ENCODE results near the gene SEMA3B. TPM values are rescaled to one million over a fixed set of nuclear protein-coding genes. Genes with fewer than 3 reads are reported as not detected.

SEMA3B gene
- total and polyA plus RNA-seq, 2 donors from 2014 or later, result 96.1 to 99.9 TPM

DNA sequence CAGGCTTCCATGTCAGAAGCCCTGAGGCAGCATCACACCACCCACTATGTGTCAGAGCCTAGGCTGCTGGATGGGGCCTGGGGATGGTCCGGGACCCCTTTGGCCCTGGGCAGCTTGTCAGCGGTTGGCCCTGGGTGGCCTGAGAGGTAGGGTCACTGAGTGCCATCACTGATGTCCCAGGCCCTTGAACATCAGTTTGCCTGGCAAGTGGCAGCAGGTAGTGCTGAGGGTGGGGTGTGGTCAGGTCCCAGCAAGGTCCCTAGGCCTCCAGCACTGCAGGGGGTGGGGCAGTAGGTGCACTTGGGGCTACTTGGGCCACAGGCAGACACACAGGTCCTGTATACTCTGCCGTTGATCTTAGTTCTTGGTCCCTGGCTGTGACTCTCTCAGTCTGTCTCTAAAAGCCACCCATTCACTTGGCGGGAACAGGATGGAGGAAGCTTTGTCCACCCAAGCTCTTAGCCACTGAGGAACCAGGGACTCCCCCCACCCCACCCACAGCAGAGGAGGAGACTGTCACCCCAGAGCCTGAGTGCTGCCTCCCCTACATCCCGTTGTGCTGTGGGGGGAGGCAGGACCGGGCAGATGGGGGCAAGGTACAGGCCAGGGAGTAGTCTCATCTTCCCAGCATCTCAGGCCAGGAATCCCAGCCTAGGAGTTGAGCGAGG is 27.1 kb upstream of the SEMA3B start:
- intact Hi-C loops (cut with DNase I), result no loop called here
- H3K27me3 ChIP-seq (ENCODE audit: control insufficient read depth, insufficient read depth, low read length), result no peaks in the 10 kb centered on the region
- peak overlapping the region; percentile 66 to 68 for H3K27ac ChIP-seq (ENCODE audit: low read depth in 2 of 2, low read length in 2 of 2)
- H3K4me1 ChIP-seq (ENCODE audit: control insufficient read depth in 2 of 3, insufficient read depth in 2 of 3, low read depth in 1 of 3, low read length in 3 of 3), result peaks cover 0 to 85% (median 43%) of the 10 kb centered on the region in 3 donors
- no peak for TF ChIP-seq CTCF (IDR thresholded peaks at IDR 0.05; ENCODE audit: borderline replicate concordance, extremely low read depth, insufficient read depth)
- H3K9ac ChIP-seq (ENCODE audit: low read length in 3 of 3), result peak overlapping the region in 2 of 3 donors; percentile 33 to 36
- peak in 2 of 5 donors; percentile 53 to 65 for DNase-seq
- no peaks in the 10 kb centered on the region for H3K9me3 ChIP-seq (ENCODE audit: control insufficient read depth in 2 of 3, insufficient read depth in 1 of 3, low read length in 3 of 3)
- no peak overlapping the region for H3K4me3 ChIP-seq (ENCODE audit: low read length in 3 of 3)
- peaks cover 0 to 2% (median 2%) of the 10 kb centered on the region in 3 donors for H3K36me3 ChIP-seq (ENCODE audit: control insufficient read depth in 2 of 3, insufficient read depth in 3 of 3, low read length in 3 of 3)
- FAIRE-seq, result no peak

DNA sequence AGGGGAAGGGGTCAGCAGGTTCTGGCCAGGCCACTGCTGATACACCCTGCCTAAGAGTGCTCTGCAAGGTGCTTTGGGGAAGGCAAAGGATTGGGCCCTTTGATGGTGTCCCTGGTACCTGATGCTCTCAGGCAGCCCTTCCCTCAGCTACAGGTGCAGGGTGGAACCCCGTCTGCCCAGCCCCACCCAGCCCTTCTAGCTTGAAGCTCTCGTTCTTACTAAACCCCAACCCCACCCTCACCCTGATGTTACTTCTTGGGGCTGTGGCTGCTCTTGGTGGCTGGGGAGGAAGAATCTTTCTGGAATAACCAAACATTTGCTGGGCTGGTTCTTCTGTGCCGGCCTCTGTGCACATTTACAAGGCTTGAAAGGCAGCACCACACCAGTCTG is 26.6 kb upstream of the SEMA3B start:
- no peaks in the 10 kb centered on the region for H3K9me3 ChIP-seq (ENCODE audit: control insufficient read depth in 2 of 3, insufficient read depth in 1 of 3, low read length in 3 of 3)
- H3K9ac ChIP-seq (ENCODE audit: low read length in 3 of 3), result peak overlapping the region in 1 of 3 donors; percentile 36
- TF ChIP-seq CTCF (IDR thresholded peaks at IDR 0.05; ENCODE audit: borderline replicate concordance, extremely low read depth, insufficient read depth), result no peak
- no peaks in the 10 kb centered on the region for H3K27me3 ChIP-seq (ENCODE audit: control insufficient read depth, insufficient read depth, low read length)
- H3K27ac ChIP-seq (ENCODE audit: low read depth in 2 of 2, low read length in 2 of 2), result peak overlapping the region; percentile 66 to 83
- no peak overlapping the region for H3K4me3 ChIP-seq (ENCODE audit: low read length in 3 of 3)
- no peak for FAIRE-seq
- peaks cover 0 to 87% (median 45%) of the 10 kb centered on the region in 3 donors for H3K4me1 ChIP-seq (ENCODE audit: control insufficient read depth in 2 of 3, insufficient read depth in 2 of 3, low read depth in 1 of 3, low read length in 3 of 3)
- H3K36me3 ChIP-seq (ENCODE audit: control insufficient read depth in 2 of 3, insufficient read depth in 3 of 3, low read length in 3 of 3), result peaks cover 2 to 3% (median 2%) of the 10 kb centered on the region in 3 donors
- DNase-seq, result no peak
- intact Hi-C loops (cut with DNase I), result no loop called here

DNA sequence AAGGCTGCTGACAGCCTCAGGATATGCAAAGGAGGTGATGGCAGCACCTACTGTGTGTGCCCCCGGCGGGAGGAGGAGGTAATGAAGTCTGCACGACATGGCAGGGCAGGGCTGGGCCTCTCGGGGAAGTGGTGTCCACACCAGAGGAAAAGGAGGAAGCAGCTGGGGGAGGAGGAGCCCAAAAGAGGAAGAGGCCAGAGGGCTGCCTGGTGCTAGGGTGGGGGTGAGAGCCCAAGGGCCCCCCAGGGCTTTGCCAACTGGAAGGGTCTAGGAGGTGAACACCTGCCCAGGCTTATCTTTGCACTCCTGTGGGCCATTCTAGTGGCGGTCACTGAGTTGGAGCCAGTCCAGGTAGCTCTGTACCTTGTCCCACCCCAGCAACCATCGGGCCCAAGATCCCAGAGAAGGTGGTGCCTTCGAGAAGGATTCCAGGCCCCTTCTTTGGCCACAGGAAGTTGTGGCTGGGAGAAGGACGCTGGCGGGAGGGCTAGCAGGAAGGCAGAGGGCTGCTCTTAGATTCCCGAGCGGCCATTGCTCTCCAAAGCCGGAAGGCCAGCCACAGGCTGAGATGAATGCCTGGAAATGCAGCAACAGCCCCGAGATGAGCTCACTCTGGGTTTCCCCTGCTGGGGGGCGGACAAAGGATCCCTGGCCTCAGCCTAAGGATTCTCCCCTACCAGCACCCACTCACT is 25.9 kb upstream of the SEMA3B start:
- DNase-seq, result peak in 2 of 5 donors; percentile 55 to 89
- Histone ChIP-seq H3K4me3 (ENCODE audit: low read length in 3 of 3) (no peak overlapping the region), H3K27me3 (ENCODE audit: control insufficient read depth, insufficient read depth, low read length) (no peaks in the 10 kb centered on the region), H3K9ac (ENCODE audit: low read length in 3 of 3) (peak overlapping the region in 1 of 3 donors; percentile 36), H3K4me1 (ENCODE audit: control insufficient read depth in 2 of 3, insufficient read depth in 2 of 3, low read depth in 1 of 3, low read length in 3 of 3) (peaks cover 0 to 85% (median 45%) of the 10 kb centered on the region in 3 donors), H3K27ac (ENCODE audit: low read depth in 2 of 2, low read length in 2 of 2) (peak overlapping the region; percentile 66 to 83), H3K9me3 (ENCODE audit: control insufficient read depth in 2 of 3, insufficient read depth in 1 of 3, low read length in 3 of 3) (no peaks in the 10 kb centered on the region), H3K36me3 (ENCODE audit: control insufficient read depth in 2 of 3, insufficient read depth in 3 of 3, low read length in 3 of 3) (peaks cover 2 to 3% (median 2%) of the 10 kb centered on the region in 3 donors)
- FAIRE-seq, result no peak
- peak; percentile 1 for TF ChIP-seq CTCF (IDR thresholded peaks at IDR 0.05; ENCODE audit: borderline replicate concordance, extremely low read depth, insufficient read depth)
- intact Hi-C loops (cut with DNase I), result no loop called here
